ENCODE measurements around the gene OR51Q1. TPM values are rescaled to one million over a fixed set of nuclear protein-coding genes. Genes with fewer than 3 reads are reported as not detected.

Gene OR51Q1
- not detected for polyA plus RNA-seq (ENCODE audit: insufficient read length)
- long read RNA-seq, donor 1, result 0 reads
- long read RNA-seq, donor 2, result 0 reads
- long read RNA-seq, donor 3, result 0 reads
- long read RNA-seq, donor 4, result 0 reads
- long read RNA-seq, donor 5, result 0 reads
- long read RNA-seq, donor 6, result 0 reads
- long read RNA-seq, donor 7, result 0 reads
- long read RNA-seq, donor 8, result 0 reads

DNA sequence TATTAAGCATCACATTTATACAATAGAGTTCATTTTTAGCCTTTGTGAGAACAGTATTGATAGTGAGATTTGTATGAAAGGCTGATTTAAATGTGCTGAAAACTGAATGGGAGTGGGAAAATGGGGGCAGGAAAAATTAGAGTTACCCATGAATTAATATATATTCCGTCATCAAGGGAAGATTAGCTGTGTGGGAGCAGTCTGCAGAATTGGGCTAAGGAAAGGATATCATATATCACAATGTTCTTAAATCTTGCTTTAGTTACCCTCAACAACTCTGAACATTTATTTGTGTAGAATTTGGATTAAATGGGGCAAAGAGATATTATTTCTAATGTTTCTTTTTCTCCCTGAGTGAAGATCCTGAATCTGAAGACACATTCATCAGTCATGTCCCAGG is at the start of gene OR51Q1:
TSS of gene OR51Q1 (plus strand) at position 301 of the 400 bp plus-strand sequence. CDS start at position 391, 90 bp downstream.
- no peak for DNase-seq

GRCh38 chr11:5380740-5381342 is 41.1 kb upstream of the OR51Q1 start:
- peak; percentile 52 for DNase-seq

GRCh38 chr11:5383576-5383975 is 38.3 kb upstream of the OR51Q1 start, which contains the start of gene OR51M1:
TSS of gene OR51M1 (plus strand) at chr11:5383812. CDS start at chr11:5389399, 5,587 bp downstream.
- DNase-seq, result no peak

GRCh38 chr11:5384335-5384734 is 37.6 kb upstream of the OR51Q1 start:
- no peak for DNase-seq

DNA sequence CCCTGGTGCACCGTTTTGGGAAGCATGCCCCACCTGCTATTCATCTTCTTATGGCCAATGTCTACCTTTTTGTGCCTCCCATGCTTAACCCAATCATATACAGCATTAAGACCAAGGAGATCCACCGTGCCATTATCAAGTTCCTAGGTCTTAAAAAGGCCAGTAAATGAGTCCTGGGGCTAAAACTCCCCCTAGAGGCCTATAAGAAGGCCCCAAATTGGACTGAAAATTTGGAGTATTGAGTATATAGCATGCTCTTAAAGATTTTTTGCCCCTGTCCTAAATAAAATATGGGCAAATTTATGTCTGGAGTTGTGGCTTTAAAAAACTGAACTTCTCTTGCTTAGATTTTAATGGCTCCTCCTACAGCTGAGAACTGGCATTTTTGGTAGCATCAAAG is 31.7 kb upstream of the OR51Q1 start:
- DNase-seq, result no peak

- no peak for DNase-seq
These were observed 27.8 kb upstream of the OR51Q1 start for GRCh38 chr11:5394091-5394490.

DNA sequence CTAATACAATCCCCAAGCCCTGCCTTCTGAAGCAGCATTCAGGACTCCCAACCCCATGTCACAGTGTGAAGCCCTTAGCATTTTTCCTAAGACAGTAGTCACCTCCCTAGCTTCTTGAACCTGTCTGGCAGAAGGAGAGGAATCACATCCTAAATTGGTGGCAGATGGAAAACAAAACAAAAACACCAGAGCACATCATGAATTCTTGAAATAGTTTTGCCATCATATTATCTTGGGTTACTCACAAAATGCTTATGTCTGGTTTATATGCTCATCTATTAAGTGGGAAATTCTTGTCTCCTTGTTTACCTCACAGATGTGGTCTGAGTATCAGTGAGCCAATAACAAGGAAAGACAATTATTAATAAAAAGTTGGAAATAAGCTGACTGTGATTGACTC is 23.0 kb upstream of the OR51Q1 start:
- no peak for DNase-seq

DNA sequence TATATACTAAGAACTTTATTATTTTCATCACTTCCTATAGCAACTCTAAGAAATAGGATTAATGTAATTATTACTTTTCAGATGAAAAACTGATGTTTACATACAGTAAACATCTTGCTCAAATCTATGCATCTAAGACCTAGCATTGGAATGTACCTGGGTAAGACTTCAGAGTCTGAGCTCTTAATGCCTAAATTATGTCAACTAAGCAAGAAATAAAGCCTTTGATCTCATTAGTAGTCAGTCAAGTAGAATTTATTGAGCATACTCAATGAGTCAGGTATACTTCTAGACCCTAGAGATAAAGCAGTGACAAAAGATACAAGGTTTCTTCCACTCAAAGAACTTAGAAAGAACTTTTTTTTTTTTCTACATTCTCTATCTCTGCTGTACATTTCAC is 16.7 kb upstream of the OR51Q1 start:
- no peak for DNase-seq

GRCh38 chr11:5420993-5421392 is 918 bp upstream of the OR51Q1 start:
- no peak for DNase-seq

- no peak for DNase-seq
These were observed 1.2 kb downstream of the OR51Q1 start for GRCh38 chr11:5423131-5423530.

- DNase-seq, result no peak
These were observed 19.5 kb downstream of the OR51Q1 start, which contains the start of gene OR51I1 for GRCh38 chr11:5441414-5441813. TSS of gene OR51I1 (minus strand) at chr11:5441514. CDS start at chr11:5441514, 0 bp downstream.

- DNase-seq, result no peak
These were observed 22.0 kb downstream of the OR51Q1 start for GRCh38 chr11:5443835-5444393.

DNA sequence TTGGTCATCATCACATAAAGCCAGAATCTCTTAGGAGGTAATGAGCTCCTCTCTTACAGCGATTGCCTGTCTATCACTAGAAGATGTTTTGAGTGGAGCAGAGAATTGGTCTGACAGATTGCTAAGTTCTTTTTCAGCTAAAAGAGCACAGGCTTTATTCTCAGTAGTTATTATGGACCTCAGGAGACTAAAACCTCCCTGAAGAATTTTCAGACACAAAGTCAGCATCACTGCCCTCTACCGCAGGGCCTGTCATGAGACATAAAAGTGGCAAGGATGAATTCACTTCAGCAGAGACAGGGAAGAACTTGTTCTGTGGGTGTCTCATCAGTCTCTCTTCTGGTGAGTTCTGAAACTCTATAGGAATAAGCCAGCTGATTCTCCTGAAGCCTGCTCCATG is 27.1 kb downstream of the OR51Q1 start, which contains the start of gene OR51I2:
TSS of gene OR51I2 (plus strand) at position 301 of the 400 bp plus-strand sequence. CDS start 4,166 bp downstream, outside the sequence.
- DNase-seq, result no peak

GRCh38 chr11:5449432-5449831 is 27.5 kb downstream of the OR51Q1 start:
- no peak for DNase-seq

- no peak for DNase-seq
These were observed 39.2 kb downstream of the OR51Q1 start for GRCh38 chr11:5460983-5461621.

DNA sequence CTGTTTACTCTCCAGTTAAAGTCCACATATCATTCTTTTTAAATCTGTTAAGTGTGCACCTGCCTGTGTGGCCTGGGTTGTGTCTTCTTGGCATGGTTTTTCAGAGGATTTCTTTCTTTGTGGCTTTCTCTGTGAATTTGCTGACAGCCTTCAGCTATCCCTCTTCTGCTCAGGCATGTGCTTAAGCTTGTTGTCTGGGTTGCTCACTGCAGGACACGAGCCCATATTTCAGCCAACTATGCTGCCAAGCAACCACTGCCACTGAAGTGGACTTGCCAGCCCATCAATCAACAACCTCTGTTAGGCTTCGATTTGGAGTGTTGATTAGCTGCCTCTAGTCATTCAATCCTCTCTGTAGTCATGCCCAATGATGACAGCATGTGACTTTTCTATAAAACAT is 45.6 kb downstream of the OR51Q1 start:
- no peak for DNase-seq

Other genes starting within 250 kb of the OR51Q1 start
- gene OR51V1, start 221.4 kb upstream of the OR51Q1 start, polyA plus RNA-seq (ENCODE audit: insufficient read length), result not detected
- 98.9 TPM for gene HBB, start 195.0 kb upstream of the OR51Q1 start, polyA plus RNA-seq (ENCODE audit: insufficient read length)
- gene HBD, start 187.6 kb upstream of the OR51Q1 start, polyA plus RNA-seq (ENCODE audit: insufficient read length), result 0.38 TPM
- 313 TPM for gene HBG1, start 172.3 kb upstream of the OR51Q1 start, polyA plus RNA-seq (ENCODE audit: insufficient read length)
- gene HBG2, start 167.3 kb upstream of the OR51Q1 start, polyA plus RNA-seq (ENCODE audit: insufficient read length), result 1,458 TPM
- gene HBE1, start 152.2 kb upstream of the OR51Q1 start, polyA plus RNA-seq (ENCODE audit: insufficient read length), result 10.4 TPM
- gene OR51B4, start 120.2 kb upstream of the OR51Q1 start, polyA plus RNA-seq (ENCODE audit: insufficient read length), result 0.35 TPM
- gene OR51B2, start 97.8 kb upstream of the OR51Q1 start, polyA plus RNA-seq (ENCODE audit: insufficient read length), result not detected
- gene OR51B5, start 78.6 kb upstream of the OR51Q1 start, polyA plus RNA-seq (ENCODE audit: insufficient read length), result 0.20 TPM
- not detected for gene OR51B6, start 70.6 kb upstream of the OR51Q1 start, polyA plus RNA-seq (ENCODE audit: insufficient read length)
- gene OR51M1, start 38.3 kb upstream of the OR51Q1 start, polyA plus RNA-seq (ENCODE audit: insufficient read length), result 0.15 TPM
- gene OR51I1, start 19.4 kb downstream of the OR51Q1 start, polyA plus RNA-seq (ENCODE audit: insufficient read length), result not detected
- gene OR51I2, start 27.2 kb downstream of the OR51Q1 start, polyA plus RNA-seq (ENCODE audit: insufficient read length), result not detected
- 0.13 TPM for gene OR52D1, start 66.6 kb downstream of the OR51Q1 start, polyA plus RNA-seq (ENCODE audit: insufficient read length)
- gene UBQLN3, start 87.8 kb downstream of the OR51Q1 start, polyA plus RNA-seq (ENCODE audit: insufficient read length), result not detected
- 1.4 TPM for gene UBQLNL, start 94.6 kb downstream of the OR51Q1 start, polyA plus RNA-seq (ENCODE audit: insufficient read length)
- 0.13 TPM for gene OR52H1, start 126.4 kb downstream of the OR51Q1 start, polyA plus RNA-seq (ENCODE audit: insufficient read length)
- 0.23 TPM for gene OR52B6, start 158.8 kb downstream of the OR51Q1 start, polyA plus RNA-seq (ENCODE audit: insufficient read length)
- 61.8 TPM for gene TRIM6, start 174.5 kb downstream of the OR51Q1 start, polyA plus RNA-seq (ENCODE audit: insufficient read length)
- 11.7 TPM for gene TRIM34, start 202.9 kb downstream of the OR51Q1 start, polyA plus RNA-seq (ENCODE audit: insufficient read length)

Measured in left kidney (tissue), 8 donors.